Esophagus squamous epithelium (tissue), 4 donors: ENCODE results near the gene CCDC43.

Experiments used
- CTCF ChIP-seq, 6 experiments: fragments of 450-650 bp in 4 of 6; fragments of 200-600 bp in 2 of 6; sonication (generic) in 2 of 6; IDR thresholded peaks; one replicate each; pipeline ENCODE4 v1.5.1; 2016 to 2019; ENCODE audit warnings: antibody characterized with exemption in 6 of 6, mild to moderate bottlenecking in 4 of 6, moderate library complexity in 4 of 6
- POLR2A ChIP-seq, 4 donors: fragments of 450-650 bp; IDR thresholded peaks; one replicate each; pipeline ENCODE4 v1.6.1; 2017; ENCODE audit warnings: antibody characterized with exemption in 4 of 4, mild to moderate bottlenecking in 4 of 4, moderate library complexity in 3 of 4

GRCh38 chr17:44661835-44662234 lies 27.7 kb downstream of the CCDC43 start:
- no peak for TF ChIP-seq CTCF (IDR thresholded peaks at IDR 0.05)
- no peak for TF ChIP-seq POLR2A (IDR thresholded peaks at IDR 0.05)
